EH (cell line): ENCODE results near the gene ALKBH7.
A peak's percentile ranks its signal among the peaks of the same experiment; 100 is the strongest.
"Not testable (repeated sequence)": the region's sequence is repeated elsewhere in the genome, so short reads cannot be mapped to it uniquely, and the experiment has no call there.

Source experiments
- DNase-seq: peaks from one replicate; pipeline ENCODE4 v3.0.0-alpha.2; 2015; ENCODE audit warnings: low read depth

ALKBH7 gene

DNA sequence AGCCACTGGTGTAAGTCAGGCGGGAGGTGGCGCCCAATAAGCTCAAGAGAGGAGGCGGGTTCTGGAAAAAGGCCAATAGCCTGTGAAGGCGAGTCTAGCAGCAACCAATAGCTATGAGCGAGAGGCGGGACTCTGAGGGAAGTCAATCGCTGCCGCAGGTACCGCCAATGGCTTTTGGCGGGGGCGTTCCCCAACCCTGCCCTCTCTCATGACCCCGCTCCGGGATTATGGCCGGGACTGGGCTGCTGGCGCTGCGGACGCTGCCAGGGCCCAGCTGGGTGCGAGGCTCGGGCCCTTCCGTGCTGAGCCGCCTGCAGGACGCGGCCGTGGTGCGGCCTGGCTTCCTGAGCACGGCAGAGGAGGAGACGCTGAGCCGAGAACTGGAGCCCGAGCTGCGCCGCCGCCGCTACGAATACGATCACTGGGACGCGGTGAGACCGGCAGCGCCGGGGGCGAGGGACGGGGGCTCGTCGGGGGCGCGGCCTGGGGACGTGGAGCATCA, at the start of gene ALKBH7:
TSS of gene ALKBH7 (plus strand) at position 201 of the 502 bp plus-strand sequence. CDS start at position 228, 27 bp downstream.
- DNase-seq = peak; percentile 100

GRCh38 chr19:6324757-6325156, 47.8 kb upstream of the ALKBH7 start:
- no peak for DNase-seq

DNA sequence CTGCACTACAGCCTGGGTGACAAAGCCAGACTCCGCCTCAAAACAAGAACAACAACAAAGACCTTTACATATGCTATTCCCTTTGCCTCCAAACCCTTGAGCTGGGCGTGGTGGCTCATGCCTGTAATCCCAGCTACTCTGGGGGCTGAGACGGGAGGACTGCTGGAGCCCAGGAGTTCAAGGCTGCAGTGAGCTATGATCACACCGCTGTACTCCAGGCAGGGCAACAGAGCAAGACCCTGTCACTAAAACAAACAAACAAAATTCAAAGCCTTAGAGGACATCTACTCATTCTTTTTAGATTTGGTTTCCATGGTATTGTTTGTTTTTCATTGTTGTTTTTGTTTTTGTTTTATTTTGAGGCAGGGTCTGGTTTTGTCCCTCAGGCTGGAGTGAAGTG, 47.0 kb upstream of the ALKBH7 start:
- DNase-seq = no peak

DNA sequence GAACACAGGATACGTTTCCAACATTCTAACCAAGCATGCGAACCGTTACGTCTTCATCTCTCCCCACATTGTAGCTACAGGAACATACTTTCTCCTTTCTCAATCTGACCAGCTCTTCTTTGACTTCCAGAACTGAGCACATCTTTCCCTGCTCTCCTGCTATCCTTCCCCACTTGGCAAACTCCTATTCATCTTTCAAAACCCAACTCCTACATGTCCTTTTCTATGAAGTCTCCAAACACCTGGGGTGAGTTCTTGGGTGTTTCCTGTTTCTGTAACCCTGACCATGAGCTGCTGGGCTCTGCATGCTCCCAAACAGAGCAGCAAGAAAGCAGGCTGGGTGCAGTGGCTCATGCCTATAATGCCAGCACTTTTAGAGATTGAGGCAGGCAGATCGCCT, 45.8 kb upstream of the ALKBH7 start:
- DNase-seq = no peak

GRCh38 chr19:6333439-6333838, 39.2 kb upstream of the ALKBH7 start, which contains the start of gene ACER1:
Gene ACER1, minus strand, starts transcription at chr19:6333612. Its CDS starts 61 bp downstream, at chr19:6333551.
- no peak for DNase-seq

DNA sequence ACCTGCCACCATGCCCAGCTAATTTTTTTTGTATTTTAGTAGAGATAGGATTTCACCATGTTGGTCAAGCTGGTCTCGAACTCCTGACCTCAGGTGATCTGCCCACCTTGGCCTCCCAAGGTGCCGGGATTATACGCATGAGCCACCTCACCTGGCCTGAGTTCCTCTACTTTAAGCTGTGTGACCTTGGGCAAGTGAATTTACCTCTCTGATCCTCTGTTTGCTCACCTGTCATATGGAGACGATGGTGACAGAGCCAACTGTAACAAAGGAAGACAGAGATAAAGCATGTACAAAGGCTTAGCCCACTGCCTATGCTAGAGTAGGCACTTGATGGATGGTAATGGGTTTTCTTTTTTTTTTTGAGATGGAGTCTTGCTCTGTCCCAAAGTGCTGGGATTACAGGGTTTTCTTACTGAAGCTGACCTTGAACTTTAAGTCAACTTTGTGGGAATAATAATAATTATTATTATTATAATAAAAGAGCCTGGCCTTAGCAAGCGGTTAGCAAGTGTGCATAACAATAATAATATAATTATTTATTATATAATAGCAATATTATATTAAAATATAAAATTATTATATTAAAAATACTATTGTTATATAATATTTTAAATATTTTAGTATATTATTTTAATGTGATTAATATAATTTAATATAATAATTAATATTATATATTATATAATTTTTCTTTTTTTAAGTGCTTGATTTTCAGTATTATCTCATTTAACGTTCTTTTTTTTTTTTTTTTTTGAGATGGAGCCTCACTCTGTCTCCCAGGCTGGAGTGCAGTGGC, 37.9 kb upstream of the ALKBH7 start:
- no peak for DNase-seq

- no peak for DNase-seq
Observed at GRCh38 chr19:6340493-6341201, 31.9 kb upstream of the ALKBH7 start.

- DNase-seq = no peak
Observed at GRCh38 chr19:6343462-6343861, 29.1 kb upstream of the ALKBH7 start.

DNA sequence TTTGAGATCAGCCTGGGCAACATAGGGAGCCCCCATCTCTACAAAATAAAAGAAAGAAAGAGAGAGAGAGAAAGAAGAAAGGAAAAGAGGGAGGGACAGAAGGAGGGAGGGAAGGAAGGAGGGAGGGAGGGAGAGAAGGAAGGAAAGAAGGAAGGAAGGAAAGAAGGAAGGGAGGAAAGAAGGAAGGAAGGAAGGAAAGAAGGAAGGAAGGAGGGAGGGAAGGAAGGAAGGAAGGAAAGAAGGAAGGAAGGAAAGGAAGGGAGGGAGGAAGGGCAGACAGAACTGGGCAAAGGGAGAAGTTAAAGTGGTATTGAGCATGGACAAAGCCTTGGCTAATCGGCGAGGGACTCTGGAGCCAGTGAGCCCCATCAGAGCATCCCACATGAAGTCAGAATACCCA, 23.3 kb upstream of the ALKBH7 start:
- DNase-seq = not testable (repeated sequence)

DNA sequence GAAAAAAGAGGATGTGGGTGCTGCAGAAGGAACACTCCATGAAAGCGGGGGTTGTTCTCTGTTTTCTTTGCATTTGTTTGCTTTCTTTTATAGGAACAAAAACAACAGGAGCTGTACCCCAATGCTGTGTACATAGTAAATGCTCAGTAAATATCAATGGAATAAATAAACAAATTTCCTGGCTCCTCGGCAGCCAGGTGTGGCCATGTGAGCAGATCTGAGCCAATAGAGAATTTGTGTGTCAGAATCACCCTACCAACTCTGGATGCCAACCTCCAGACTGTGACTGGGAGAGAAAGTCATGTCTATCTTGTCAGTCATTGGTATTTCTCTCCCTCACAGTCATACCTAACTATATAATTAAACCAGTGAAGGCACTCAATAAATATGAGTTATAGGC, 21.9 kb upstream of the ALKBH7 start:
- no peak for DNase-seq

DNA sequence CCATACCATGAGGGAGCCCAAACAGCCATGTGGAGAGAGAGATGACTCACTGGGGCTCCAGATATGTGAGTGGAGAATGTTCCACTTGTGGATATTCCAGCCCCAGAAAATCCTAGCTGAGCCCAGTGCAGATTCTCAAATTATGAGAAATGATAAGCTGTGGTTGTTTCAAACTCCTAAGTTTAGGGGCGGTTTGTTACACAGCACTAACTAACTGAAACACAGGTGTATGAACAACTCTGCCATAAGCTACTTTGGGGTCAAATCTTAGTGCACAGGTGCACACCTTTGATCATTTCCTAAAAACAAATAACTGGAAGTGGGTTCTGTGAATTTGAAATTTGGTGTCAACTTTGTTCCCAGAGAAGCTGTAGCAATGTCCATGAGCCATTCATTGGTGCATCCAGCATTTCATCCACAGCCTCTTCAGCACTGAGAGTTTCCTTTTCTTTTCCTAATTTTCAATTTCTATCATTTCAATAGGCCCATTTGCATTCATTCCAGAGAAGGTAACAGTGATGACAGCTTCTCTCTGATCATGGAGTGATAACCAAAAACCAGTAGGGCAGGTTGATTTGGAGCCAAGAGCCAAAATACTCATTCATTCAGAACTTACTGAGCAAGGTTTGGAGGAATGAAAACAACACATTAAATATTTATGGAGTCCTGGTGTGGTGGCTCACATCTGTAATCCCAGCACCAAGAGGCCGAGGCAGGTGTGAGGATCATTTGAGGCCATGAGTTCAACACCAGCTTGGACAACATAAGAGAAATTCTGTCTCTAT, 20.0 kb upstream of the ALKBH7 start:
- DNase-seq = no peak

DNA sequence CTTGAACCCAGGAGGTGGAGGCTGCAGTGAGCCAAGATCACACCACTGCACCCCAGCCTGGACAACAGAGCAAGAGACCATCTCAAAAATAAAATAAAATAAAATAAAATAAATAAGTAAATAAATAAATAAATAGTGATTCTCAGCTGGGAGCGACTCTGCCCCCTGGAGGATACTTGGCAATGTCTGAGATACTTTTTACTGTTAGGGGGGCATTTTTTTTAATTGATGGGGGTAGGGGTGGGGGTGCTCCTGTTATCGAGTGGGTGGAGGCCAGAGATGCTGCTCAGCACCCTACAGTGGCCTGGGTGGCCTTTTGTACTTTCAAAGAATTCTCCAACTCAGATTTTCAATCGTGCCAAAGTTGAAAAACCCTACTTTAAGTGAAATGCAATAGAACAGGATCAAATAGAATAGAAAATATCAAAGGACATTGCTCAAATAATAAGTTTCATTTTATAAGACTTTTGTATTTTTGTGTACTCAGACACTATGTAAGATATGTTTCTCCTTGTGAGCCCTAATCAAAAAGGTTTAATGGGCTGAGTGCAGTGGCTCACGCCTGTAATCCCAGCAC, 18.4 kb upstream of the ALKBH7 start:
- peak; percentile 37 for DNase-seq

- not testable (repeated sequence) for DNase-seq
Observed at GRCh38 chr19:6355321-6356040, 17.1 kb upstream of the ALKBH7 start.

GRCh38 chr19:6357174-6357573, 15.4 kb upstream of the ALKBH7 start:
- no peak for DNase-seq

- no peak for DNase-seq
Observed at GRCh38 chr19:6358003-6358402, 14.6 kb upstream of the ALKBH7 start.

GRCh38 chr19:6359568-6360341, 12.8 kb upstream of the ALKBH7 start:
- DNase-seq = no peak

DNA sequence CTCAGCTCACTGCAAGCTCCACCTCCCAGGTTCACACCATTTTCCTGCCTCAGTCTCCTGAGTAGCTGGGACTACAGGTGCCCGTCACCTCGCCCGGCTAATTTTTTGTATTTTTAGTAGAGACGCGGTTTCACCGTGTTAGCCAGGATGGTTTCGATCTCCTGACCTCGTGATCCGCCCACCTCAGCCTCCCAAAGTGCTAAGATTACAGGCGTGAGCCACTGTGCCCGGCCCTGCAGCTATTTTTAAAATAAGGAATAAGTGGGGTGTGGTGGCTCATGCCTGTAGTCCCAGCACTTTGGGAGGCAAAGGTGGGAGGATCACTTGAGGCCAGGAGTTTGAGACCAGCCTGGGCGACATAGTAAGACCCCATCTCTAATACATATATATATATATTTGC, 12.1 kb upstream of the ALKBH7 start:
- DNase-seq = not testable (repeated sequence)

DNA sequence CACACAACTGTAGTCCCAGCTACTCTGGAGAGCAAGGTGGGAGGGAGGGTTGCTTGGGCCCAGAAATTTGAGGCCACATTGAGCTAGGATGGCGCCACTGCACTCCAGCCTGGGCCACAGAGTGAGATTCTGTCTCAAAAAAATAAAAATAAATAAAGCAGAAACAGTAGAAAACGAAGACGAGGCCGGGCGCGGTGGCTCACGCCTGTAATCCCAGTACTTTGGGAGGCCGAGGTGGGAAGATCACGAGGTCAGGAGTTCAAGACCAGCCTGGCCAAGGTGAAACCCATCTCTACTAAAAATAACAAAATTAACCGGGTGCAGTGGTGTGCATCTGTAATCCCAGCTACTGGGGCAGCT, 11.8 kb upstream of the ALKBH7 start:
- DNase-seq = not testable (repeated sequence)

DNA sequence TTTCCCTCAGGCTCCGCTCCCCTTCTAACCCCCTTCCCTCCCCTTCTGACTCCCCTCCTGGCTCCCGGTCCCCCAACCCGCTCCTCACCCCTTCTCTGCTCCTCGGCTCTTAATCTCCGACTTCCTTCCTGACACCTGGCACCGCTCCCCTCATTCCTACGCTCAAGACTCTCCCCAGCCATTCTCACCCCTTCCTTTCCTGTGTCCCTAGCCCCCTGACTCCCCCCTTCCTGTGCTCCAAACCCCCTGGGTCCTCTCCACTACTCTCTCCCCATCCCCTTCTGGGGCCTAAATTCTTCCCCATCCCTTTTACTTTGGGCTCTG, 10.6 kb upstream of the ALKBH7 start:
- DNase-seq = peak; percentile 19

DNA sequence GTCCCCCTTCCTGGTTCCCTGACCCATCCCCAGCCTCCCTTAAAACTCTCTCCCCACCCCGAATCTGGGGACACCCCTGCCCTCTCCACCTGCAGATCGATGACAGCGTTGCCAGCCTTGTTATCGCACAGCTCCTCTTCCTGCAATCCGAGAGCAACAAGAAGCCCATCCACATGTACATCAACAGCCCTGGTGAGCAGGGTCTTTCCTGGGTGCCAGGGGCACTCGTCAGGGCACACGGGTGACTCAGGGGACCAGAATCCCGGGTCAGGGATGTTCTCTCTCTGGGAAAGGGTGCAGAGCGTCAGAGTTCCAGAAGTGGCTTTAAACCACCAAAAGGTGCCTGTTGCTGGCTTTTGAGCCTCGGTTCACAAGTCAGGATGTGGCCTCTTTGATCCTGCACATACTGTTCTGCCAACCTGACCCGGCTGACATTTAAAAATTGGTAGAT, 10.2 kb upstream of the ALKBH7 start:
- peak; percentile 26 for DNase-seq

DNA sequence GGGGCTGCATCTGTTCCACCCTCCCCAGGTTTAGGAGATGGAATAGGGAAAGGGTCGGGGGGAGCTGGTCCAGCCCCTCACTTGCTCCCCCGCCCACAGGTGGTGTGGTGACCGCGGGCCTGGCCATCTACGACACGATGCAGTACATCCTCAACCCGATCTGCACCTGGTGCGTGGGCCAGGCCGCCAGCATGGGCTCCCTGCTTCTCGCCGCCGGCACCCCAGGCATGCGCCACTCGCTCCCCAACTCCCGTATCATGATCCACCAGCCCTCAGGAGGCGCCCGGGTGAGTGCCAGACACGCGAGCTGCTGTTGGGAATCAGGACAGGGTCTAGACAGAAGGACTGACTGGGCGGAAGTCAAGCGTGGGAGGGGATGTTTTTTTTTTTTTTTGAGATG, 8.2 kb upstream of the ALKBH7 start:
- no peak for DNase-seq
